Ramos (cell line): ENCODE data around the gene NABP2.

Source experiments
- in situ Hi-C: fragments of 300-500 bp; cut with MboI; formaldehyde crosslinking; loops from one replicate; pipeline ENCODE4 v1.14.3; 2022; ENCODE audit warnings: low sequenced_read_pairs; ENCODE audit not compliant: unreplicated experiment

The NABP2 gene

GRCh38 chr12:56206452-56207166 is 17.5 kb upstream of the NABP2 start:
- in situ Hi-C loops = no loop called here

- in situ Hi-C loops = no loop called here
Observed at GRCh38 chr12:56208006-56208405, 16.1 kb upstream of the NABP2 start.

- in situ Hi-C loops = no loop called here
Observed at GRCh38 chr12:56212361-56212760, 11.8 kb upstream of the NABP2 start.

- in situ Hi-C loops = no loop called here
Observed at GRCh38 chr12:56213878-56214277, 10.3 kb upstream of the NABP2 start.

GRCh38 chr12:56216461-56216860 is 7.7 kb upstream of the NABP2 start:
- in situ Hi-C loops = no loop called here

GRCh38 chr12:56219840-56220239 is 4.3 kb upstream of the NABP2 start:
- in situ Hi-C loops = no loop called here

GRCh38 chr12:56220611-56221231 is 3.4 kb upstream of the NABP2 start:
- in situ Hi-C loops = no loop called here

- in situ Hi-C loops = no loop called here
Observed at GRCh38 chr12:56221232-56221756, 2.8 kb upstream of the NABP2 start.

GRCh38 chr12:56221757-56222530 is 2.2 kb upstream of the NABP2 start, which contains the start of gene RNF41:
Gene RNF41, minus strand, starts transcription at chr12:56221922. Its CDS starts 7,875 bp downstream, at chr12:56214047.
- in situ Hi-C loops = no loop called here

- in situ Hi-C loops = no loop called here
Observed at GRCh38 chr12:56222531-56222895, 1.6 kb upstream of the NABP2 start.

- in situ Hi-C loops = no loop called here
Observed at GRCh38 chr12:56223571-56224101, 506 bp upstream of the NABP2 start.

GRCh38 chr12:56224954-56225353 is 812 bp downstream of the NABP2 start:
- in situ Hi-C loops = no loop called here

GRCh38 chr12:56229082-56229481 is 4.9 kb downstream of the NABP2 start:
- in situ Hi-C loops = no loop called here

GRCh38 chr12:56229916-56230431 is 5.8 kb downstream of the NABP2 start, which contains the start of gene SLC39A5:
Gene SLC39A5, plus strand, starts transcription at chr12:56230051. Its CDS starts 1,224 bp downstream, at chr12:56231275.
- in situ Hi-C loops = no loop called here

- in situ Hi-C loops = no loop called here
Observed at GRCh38 chr12:56230432-56231183, 6.5 kb downstream of the NABP2 start.

- in situ Hi-C loops = no loop called here
Observed at GRCh38 chr12:56231184-56231582, 7.0 kb downstream of the NABP2 start.

- in situ Hi-C loops = no loop called here
Observed at GRCh38 chr12:56234746-56235436, 10.7 kb downstream of the NABP2 start.

GRCh38 chr12:56236091-56236490 is 11.9 kb downstream of the NABP2 start:
- in situ Hi-C loops = no loop called here

GRCh38 chr12:56236985-56237384 is 12.8 kb downstream of the NABP2 start:
- in situ Hi-C loops = no loop called here
